Vagina (tissue), 2 donors: ENCODE measurements around the gene GPX1.

Source experiments
- POLR2A ChIP-seq, 2 donors: fragments of 450-650 bp; IDR thresholded peaks; one replicate each; pipeline ENCODE4 v1.6.1; 2017; ENCODE audit warnings: antibody characterized with exemption in 2 of 2, mild to moderate bottlenecking in 2 of 2, moderate library complexity in 2 of 2
- TF ChIP-seq, protein P1 (sequence below), 3 experiments: fragments of 450-650 bp in 2 of 3; fragments of 200-600 bp in 1 of 3; sonication (generic) in 1 of 3; IDR thresholded peaks; one replicate each; pipeline ENCODE4 v1.5.1; 2017 to 2019; ENCODE audit warnings: antibody characterized with exemption in 3 of 3, mild to moderate bottlenecking in 2 of 3, moderate library complexity in 2 of 3

DNA sequence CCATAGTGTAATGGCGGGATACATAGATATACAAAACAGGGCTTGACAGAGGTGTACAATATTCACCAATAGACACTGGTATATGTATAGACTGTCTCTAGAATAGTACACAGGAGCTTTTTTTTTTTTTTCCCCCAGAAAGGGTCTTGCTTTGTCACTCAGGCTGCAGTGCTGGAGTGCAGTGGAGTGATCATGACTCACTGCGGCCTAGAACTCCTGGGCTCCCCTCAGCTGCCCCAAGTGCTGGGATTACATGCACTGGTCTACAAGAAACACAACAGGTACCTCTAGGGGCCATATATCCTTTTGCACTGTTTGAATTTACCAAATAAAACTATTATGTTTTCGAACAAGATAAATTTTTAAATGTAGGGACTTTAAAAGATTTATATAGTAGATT lies 41.3 kb upstream of the GPX1 start:
- TF ChIP-seq, protein P1, sequence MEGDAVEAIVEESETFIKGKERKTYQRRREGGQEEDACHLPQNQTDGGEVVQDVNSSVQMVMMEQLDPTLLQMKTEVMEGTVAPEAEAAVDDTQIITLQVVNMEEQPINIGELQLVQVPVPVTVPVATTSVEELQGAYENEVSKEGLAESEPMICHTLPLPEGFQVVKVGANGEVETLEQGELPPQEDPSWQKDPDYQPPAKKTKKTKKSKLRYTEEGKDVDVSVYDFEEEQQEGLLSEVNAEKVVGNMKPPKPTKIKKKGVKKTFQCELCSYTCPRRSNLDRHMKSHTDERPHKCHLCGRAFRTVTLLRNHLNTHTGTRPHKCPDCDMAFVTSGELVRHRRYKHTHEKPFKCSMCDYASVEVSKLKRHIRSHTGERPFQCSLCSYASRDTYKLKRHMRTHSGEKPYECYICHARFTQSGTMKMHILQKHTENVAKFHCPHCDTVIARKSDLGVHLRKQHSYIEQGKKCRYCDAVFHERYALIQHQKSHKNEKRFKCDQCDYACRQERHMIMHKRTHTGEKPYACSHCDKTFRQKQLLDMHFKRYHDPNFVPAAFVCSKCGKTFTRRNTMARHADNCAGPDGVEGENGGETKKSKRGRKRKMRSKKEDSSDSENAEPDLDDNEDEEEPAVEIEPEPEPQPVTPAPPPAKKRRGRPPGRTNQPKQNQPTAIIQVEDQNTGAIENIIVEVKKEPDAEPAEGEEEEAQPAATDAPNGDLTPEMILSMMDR (IDR thresholded peaks at IDR 0.05), result no peak
- TF ChIP-seq POLR2A (IDR thresholded peaks at IDR 0.05), result no peak
